H1 (cell line): Measurements from ENCODE around the gene SBF2. TPM values are rescaled to one million over a fixed set of nuclear protein-coding genes. Genes with fewer than 3 reads are reported as not detected.

Experiments
- CTCF ChIA-PET: fragments of 300-600 bp; sonication (Branson Sonifier 250); formaldehyde crosslinking; loops from one replicate; lab custom pipeline; 2021; ENCODE audit not compliant: partially characterized antibody; lab: Charles Lee
- POLR2A ChIA-PET: fragments of 300-600 bp; sonication (Branson Sonifier 250); formaldehyde crosslinking; loops from one replicate; lab custom pipeline; 2021; ENCODE audit warnings: inconsistent platforms; ENCODE audit not compliant: partially characterized antibody; lab: Charles Lee
- DNase-seq, 2 experiments: peaks; one replicate each; pipeline versions ENCODE4 v3.0.0 to v3.0.0-alpha.2; 2010 to 2022; ENCODE audit warnings: low spot score in 2 of 2, low read depth in 1 of 2, mixed read lengths in 1 of 2
- FAIRE-seq: peaks from 2 replicates; lab custom pipeline; 2011; peaks lifted over from hg19 to GRCh38; lab: Jason Lieb, UNC
- H2AFZ ChIP-seq: 2 replicates; pipeline ENCODE4 v1.8.1; 2012; ENCODE audit warnings: low read length, inconsistent platforms
- H2AK5ac ChIP-seq: 2 replicates; pipeline ENCODE4 v1.6.1; 2013; ENCODE audit warnings: low read depth, low read length
- H2BK120ac ChIP-seq: replicated peaks from 2 replicates; pipeline ENCODE3; 2013; ENCODE audit warnings: low read depth, low read length, inconsistent platforms
- H2BK12ac ChIP-seq: 2 replicates; pipeline ENCODE4 v1.6.1; 2013; ENCODE audit warnings: low read depth, low read length
- H2BK15ac ChIP-seq: 2 replicates; pipeline ENCODE4 v1.6.1; 2013; ENCODE audit warnings: low read length
- H2BK20ac ChIP-seq: 2 replicates; pipeline ENCODE4 v1.6.1; 2013; ENCODE audit warnings: low read length
- H2BK5ac ChIP-seq: 2 replicates; pipeline ENCODE4 v1.6.1; 2013; ENCODE audit warnings: low read depth, low read length
- H3K14ac ChIP-seq: 2 replicates; pipeline ENCODE4 v1.6.1; 2013; ENCODE audit warnings: inconsistent platforms; ENCODE audit not compliant: insufficient read length
- H3K18ac ChIP-seq: 2 replicates; pipeline ENCODE4 v1.6.1; 2013; ENCODE audit warnings: low read length; ENCODE audit errors: extremely low read depth
- H3K23ac ChIP-seq: 2 replicates; pipeline ENCODE4 v1.6.1; 2013; ENCODE audit warnings: inconsistent platforms; ENCODE audit not compliant: insufficient read length
- H3K23me2 ChIP-seq: 2 replicates; pipeline ENCODE4 v1.6.1; 2013; ENCODE audit warnings: low read depth, low read length
- H3K27ac ChIP-seq: 2 replicates; pipeline ENCODE4 v1.6.1; 2011; ENCODE audit warnings: low read depth, low read length, inconsistent platforms
- H3K27me3 ChIP-seq, 4 experiments: replicated peaks in 1 of 4; 1 replicate in 1 of 4; 2 replicates in 3 of 4; pipeline versions ENCODE4 v1.6.1 to v1.8.1; 2011 to 2013; ENCODE audit warnings: low read length in 3 of 4, mild to moderate bottlenecking in 3 of 4, inconsistent platforms in 2 of 4, mixed read lengths in 2 of 4, moderate library complexity in 1 of 4; ENCODE audit not compliant: control insufficient read depth in 3 of 4, insufficient read depth in 3 of 4; ENCODE audit errors: extremely low read depth in 1 of 4
- H3K36me3 ChIP-seq, 4 experiments: 2 replicates each; pipeline versions ENCODE4 v1.6.1 to v1.8.1; 2011 to 2013; ENCODE audit warnings: mild to moderate bottlenecking in 4 of 4, low read length in 3 of 4, moderate library complexity in 2 of 4, control low read depth in 1 of 4, inconsistent platforms in 1 of 4; ENCODE audit not compliant: insufficient read depth in 4 of 4, control insufficient read depth in 2 of 4
- H3K4ac ChIP-seq: replicated peaks from 2 replicates; pipeline ENCODE3; 2013; ENCODE audit warnings: low read length, low read depth, mixed read lengths, inconsistent platforms; ENCODE audit not compliant: insufficient read length
- H3K4me1 ChIP-seq, 4 experiments: replicated peaks in 1 of 4; 1 replicate in 1 of 4; 2 replicates in 3 of 4; pipeline versions ENCODE4 v1.6.1 to v1.8.1; 2011 to 2013; ENCODE audit warnings: low read length in 3 of 4, inconsistent platforms in 2 of 4, mixed read lengths in 1 of 4; ENCODE audit not compliant: insufficient read depth in 4 of 4, control insufficient read depth in 3 of 4
- H3K4me2 ChIP-seq, 2 experiments: 2 replicates each; pipeline versions ENCODE4 v1.6.1 to v1.8.1; 2011 to 2013; ENCODE audit warnings: low read depth in 2 of 2, low read length in 2 of 2, control low read depth in 1 of 2, inconsistent platforms in 1 of 2, mild to moderate bottlenecking in 1 of 2; ENCODE audit not compliant: insufficient read depth in 1 of 2
- H3K4me3 ChIP-seq, 4 experiments: fragments of 200-600, 300-600 bp in 1 of 4; sonication (generic), shearing (Covaris generic), sonication (Bioruptor Twin) in 1 of 4; 2 replicates each; pipeline versions ENCODE4 v1.5.1 to v1.8.1; 2011 to 2016; ENCODE audit warnings: low read length in 4 of 4, low read depth in 3 of 4, control low read depth in 2 of 4, inconsistent platforms in 2 of 4, mild to moderate bottlenecking in 2 of 4, mixed read lengths in 1 of 4, moderate library complexity in 1 of 4; ENCODE audit not compliant: insufficient read depth in 2 of 4; ENCODE audit errors: extremely low read depth in 1 of 4
- H3K56ac ChIP-seq: replicated peaks from 2 replicates; pipeline ENCODE3; 2013; ENCODE audit warnings: low read depth, mild to moderate bottlenecking, mixed read lengths, low read length, inconsistent platforms; ENCODE audit not compliant: insufficient read length
- H3K79me1 ChIP-seq: 2 replicates; pipeline ENCODE4 v1.6.1; 2013; ENCODE audit warnings: low read depth, low read length, control low read depth
- H3K79me2 ChIP-seq, 2 experiments: 2 replicates each; pipeline versions ENCODE4 v1.6.1 to v1.8.1; 2012 to 2013; ENCODE audit warnings: low read length in 2 of 2, mild to moderate bottlenecking in 2 of 2, inconsistent platforms in 1 of 2; ENCODE audit not compliant: insufficient read depth in 2 of 2, control insufficient read depth in 1 of 2
- H3K9ac ChIP-seq, 4 experiments: replicated peaks in 1 of 4; 1 replicate in 1 of 4; 2 replicates in 3 of 4; pipeline versions ENCODE4 v1.6.1 to v1.8.1; 2011 to 2013; ENCODE audit warnings: low read depth in 3 of 4, low read length in 3 of 4, control low read depth in 2 of 4, mild to moderate bottlenecking in 2 of 4, moderate library complexity in 2 of 4, inconsistent platforms in 1 of 4; ENCODE audit errors: extremely low read depth in 1 of 4
- H3K9me3 ChIP-seq, 2 experiments: 2 replicates each; pipeline versions ENCODE4 v1.6.1 to v1.8.1; 2012 to 2013; ENCODE audit warnings: mild to moderate bottlenecking in 2 of 2, moderate library complexity in 2 of 2, control low read depth in 1 of 2, inconsistent platforms in 1 of 2, low read depth in 1 of 2, low read length in 1 of 2, mixed read lengths in 1 of 2; ENCODE audit not compliant: insufficient read depth in 2 of 2
- H4K20me1 ChIP-seq, 2 experiments: replicated peaks in 1 of 2; 2 replicates each; pipeline versions ENCODE3 to v1.8.1; 2011 to 2013; ENCODE audit warnings: inconsistent platforms in 2 of 2, low read length in 2 of 2, mild to moderate bottlenecking in 1 of 2; ENCODE audit not compliant: insufficient read depth in 2 of 2, control insufficient read depth in 1 of 2
- H4K5ac ChIP-seq: 2 replicates; pipeline ENCODE4 v1.6.1; 2013; ENCODE audit warnings: low read length, low read depth, mixed read lengths, inconsistent platforms; ENCODE audit not compliant: insufficient read length
- H4K8ac ChIP-seq: 2 replicates; pipeline ENCODE4 v1.8.0; 2013; ENCODE audit warnings: mild to moderate bottlenecking, moderate library complexity, low read length, inconsistent platforms; ENCODE audit not compliant: insufficient read depth; ENCODE audit errors: extremely low read depth
- H4K91ac ChIP-seq: replicated peaks from 2 replicates; pipeline ENCODE3; 2013; ENCODE audit warnings: low read length, mixed read lengths, inconsistent platforms; ENCODE audit not compliant: insufficient read length
- ASH2L ChIP-seq: fragments of 200-600, 300-600 bp; sonication (generic); IDR thresholded peaks from one replicate; pipeline ENCODE4 v1.7.1; 2017; ENCODE audit warnings: low read length
- CHD2 ChIP-seq: IDR thresholded peaks from 2 replicates; pipeline ENCODE4 v1.6.1; 2012; ENCODE audit warnings: low read length, improper control_type of control experiment
- JUN ChIP-seq: IDR thresholded peaks from 2 replicates; pipeline ENCODE4 v1.6.1; 2011; ENCODE audit warnings: low read depth, mild to moderate bottlenecking, improper control_type of control experiment, low read length
- JUND ChIP-seq: IDR thresholded peaks from 2 replicates; pipeline ENCODE4 v1.6.1; 2011; ENCODE audit warnings: mild to moderate bottlenecking, improper control_type of control experiment, low read length
- KDM5A ChIP-seq: fragments of 200-600 bp; IDR thresholded peaks from 2 replicates; pipeline ENCODE4 v1.7.1; 2012; ENCODE audit warnings: mild to moderate bottlenecking, low read length, inconsistent platforms, mixed read lengths
- MAFK ChIP-seq: IDR thresholded peaks from 2 replicates; pipeline ENCODE4 v1.6.1; 2012; ENCODE audit warnings: low read depth, mild to moderate bottlenecking, improper control_type of control experiment, low read length
- NRF1 ChIP-seq: IDR thresholded peaks from 2 replicates; pipeline ENCODE4 v1.6.1; 2011; ENCODE audit warnings: mild to moderate bottlenecking, low read depth, low read length, improper control_type of control experiment
- POLR2AphosphoS5 ChIP-seq: IDR thresholded peaks from 2 replicates; pipeline ENCODE4 v1.6.1; 2011; ENCODE audit warnings: low read depth, low read length
- RFX5 ChIP-seq: IDR thresholded peaks from 2 replicates; pipeline ENCODE4 v1.6.1; 2011; ENCODE audit warnings: low read depth, low read length, improper control_type of control experiment, borderline replicate concordance
- SAP30 ChIP-seq: fragments of 300-600 bp; sonication (generic); IDR thresholded peaks from 2 replicates; pipeline ENCODE4 v1.7.1; 2012; ENCODE audit warnings: low read length, moderate library complexity, mild to moderate bottlenecking, inconsistent platforms; ENCODE audit not compliant: insufficient read depth, insufficient replicate concordance
- SIX5 ChIP-seq: IDR thresholded peaks from 2 replicates; pipeline ENCODE4 v1.6.1; 2011; ENCODE audit warnings: mild to moderate bottlenecking, low read depth, low read length
- YY1 ChIP-seq: IDR thresholded peaks from 2 replicates; pipeline ENCODE4 v1.6.1; 2011; ENCODE audit warnings: low read depth, mild to moderate bottlenecking, low read length
- WGBS, 2 experiments: shearing (Covaris generic) in 1 of 2; methylation state at CpG; one replicate each; pipeline versions ENCODE4 v1.1.6 to v1.1.7; 2013 to 2015; ENCODE audit warnings: low lambda C conversion rate in 2 of 2, mixed read lengths in 2 of 2, inconsistent platforms in 1 of 2, low coverage in 1 of 2, missing lambda C conversion rate in 1 of 2; ENCODE audit not compliant: insufficient replicate concordance in 2 of 2, insufficient coverage in 1 of 2, insufficient read length in 1 of 2; ENCODE audit errors: extremely low coverage in 1 of 2, missing lambda C conversion rate in 1 of 2; 5-methylcytosine and 5-hydroxymethylcytosine counted together
- polyA plus RNA-seq, 7 experiments: library from polyadenylated mRNA; depleted of rRNA in 3 of 7; stranded (reverse) in 5 of 7; unstranded in 2 of 7; fragments of >200 nt in 5 of 7; fragments of 200-250 nt in 2 of 7; gene quantifications; 1 replicate in 5 of 7; 2 replicates in 1 of 7; 4 replicates in 1 of 7; pipeline versions ENCODE4 v1.2.1 to v1.2.3, GENCODE V29; 2011 to 2013; ENCODE audit warnings: missing spikeins in 2 of 7, mixed read lengths in 2 of 7
- total RNA-seq: library from RNA; stranded (reverse); fragmentation: NEBNext Ultra II Directional; extraction: Animal tissue kit (Norgen Biotek cat#: 25700); gene quantifications from 2 replicates; pipeline ENCODE4 v1.2.1, GENCODE V29; 2021

The SBF2 gene
- total and polyA plus RNA-seq, 2 of the 8 experiments (the other 6 are each of a cell fraction or from before 2014, with no cell fraction given): 36.7 to 50.5 TPM

DNA sequence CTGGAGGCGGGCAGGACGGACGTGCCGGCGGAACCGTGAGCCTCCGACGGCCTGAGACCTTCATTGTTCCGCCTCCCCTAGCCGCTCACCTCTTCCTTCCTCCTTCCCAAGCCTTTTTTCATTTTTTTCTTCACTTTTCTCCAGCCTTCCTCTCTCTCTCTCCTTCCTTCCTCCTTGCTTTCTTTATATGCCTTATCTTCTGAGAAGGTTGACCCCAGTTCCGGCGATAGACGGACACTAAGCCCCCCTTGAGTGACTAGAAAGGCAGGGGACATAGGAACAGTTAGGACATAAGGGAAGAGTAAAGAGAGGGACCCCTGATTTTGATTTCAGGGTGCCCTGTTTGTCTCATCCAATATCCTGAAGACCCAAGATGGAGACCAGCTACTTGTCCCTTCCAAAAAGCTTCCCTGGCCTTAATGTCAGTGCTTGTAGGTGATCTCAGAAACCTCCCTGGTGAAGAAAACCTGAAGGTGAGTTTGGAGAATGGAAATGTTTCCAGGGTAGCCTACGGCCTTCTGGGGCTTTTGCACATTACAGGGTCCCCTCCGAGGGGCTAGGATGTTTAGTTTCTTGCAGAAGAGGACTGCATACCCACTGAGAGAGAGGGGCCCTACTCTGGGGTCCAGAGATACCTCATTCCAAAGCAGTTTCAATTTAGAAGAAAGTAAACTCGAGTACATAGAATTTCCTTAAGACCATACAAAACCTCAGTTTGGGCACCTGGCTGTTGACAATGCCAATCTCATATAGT lies 14.4 kb upstream of the SBF2 start:
- Histone ChIP-seq H2AK5ac (0 out of 2 replicates have a peak overlapping the region, but pooled peaks have one; percentile 57), H4K20me1 (peaks cover 6 to 9% of the 10 kb centered on the region in 2 experiments), H3K56ac (peak overlapping the region; percentile 35), H2BK15ac (0 out of 2 replicates have a peak overlapping the region, but pooled peaks have one; percentile 73), H3K79me2 (peaks cover 0 to 27% of the 10 kb centered on the region in 2 experiments; a peak in 3 of 4 replicates), H3K4me2 (peak overlapping the region; percentile 87 to 100), H2BK20ac (peak overlapping the region; percentile 26), H3K4me3 (peak overlapping the region; percentile 70 to 92 (median 88); a peak in 5 of 8 replicates), H3K9me3 (no peaks in the 10 kb centered on the region), H3K18ac (peak overlapping the region; percentile 88), H3K27ac (peak overlapping the region; percentile 34; the same call in 1 of the 2 replicates), H3K4me1 (peaks cover 6 to 22% (median 7%) of the 10 kb centered on the region in 4 experiments), H3K23me2 (peaks cover 25% of the 10 kb centered on the region), H3K14ac (no peak overlapping the region), H2BK5ac (peak overlapping the region; percentile 61; the same call in 1 of the 2 replicates), H3K4ac (peak overlapping the region; percentile 88), H3K27me3 (peaks cover 0 to 29% (median 3%) of the 10 kb centered on the region in 4 experiments; a peak in 4 of 7 replicates), H3K36me3 (peaks cover 0 to 17% (median 8%) of the 10 kb centered on the region in 4 experiments; a peak in 3 of 8 replicates), H2BK12ac (peak overlapping the region; percentile 96), H3K79me1 (no peaks in the 10 kb centered on the region), H4K5ac (peak overlapping the region; percentile 1), H2BK120ac (peak overlapping the region; percentile 80), H3K9ac (peak overlapping the region in 2 of 4 experiments; percentile 40 to 44; a peak in 3 of 7 replicates), H2AFZ (no peak overlapping the region), H4K8ac (no peak overlapping the region), H3K23ac (no peak overlapping the region), H4K91ac (peak overlapping the region; percentile 89)
- CTCF ChIA-PET: interaction anchor here (0.7 to 10.0 kb wide), 19 partner anchors 8 to 336 kb away, joined by 3 to 97 read pairs (median 4); no protein-coding TSS in a partner anchor
- no peak for DNase-seq
- FAIRE-seq: no peak
- 28% methylated on average over 16 of the region's 16 CpGs; no CpG with 5 or more reads in 1 of the 2 experiments for WGBS, 2 experiments
- POLR2A ChIA-PET: interaction anchor here (0.6 to 10.6 kb wide), 16 partner anchors 7 to 552 kb away, joined by 3 to 156 read pairs (median 4); partner anchors contain the start of gene SBF2
- TF ChIP-seq SAP30: no peak
- no peak for TF ChIP-seq NRF1
- TF ChIP-seq ASH2L: peak; percentile 37
- no peak for TF ChIP-seq CHD2
- no peak for TF ChIP-seq SIX5
- no peak for TF ChIP-seq MAFK
- no peak for TF ChIP-seq JUND
- no peak for TF ChIP-seq RFX5
- no peak for TF ChIP-seq KDM5A
- TF ChIP-seq JUN: no peak
- no peak for TF ChIP-seq YY1
- TF ChIP-seq POLR2AphosphoS5: no peak; the same call in 1 of the 2 replicates
